HL-60/S4 (cell line): Measurements from ENCODE around the gene CRYBB3.
"Not testable (repeated sequence)": the region's sequence is repeated elsewhere in the genome, so short reads cannot be mapped to it uniquely, and the experiment has no call there.

Source experiments
- in situ Hi-C: fragments of 300-500 bp; cut with MboI; formaldehyde crosslinking; loops from 2 replicates; pipeline ENCODE4 v1.14.3; 2022; ENCODE audit warnings: low sequenced_read_pairs

Gene CRYBB3

GRCh38 chr22:25174888-25175411, 24.7 kb upstream of the CRYBB3 start:
- in situ Hi-C loops = no loop called here

DNA sequence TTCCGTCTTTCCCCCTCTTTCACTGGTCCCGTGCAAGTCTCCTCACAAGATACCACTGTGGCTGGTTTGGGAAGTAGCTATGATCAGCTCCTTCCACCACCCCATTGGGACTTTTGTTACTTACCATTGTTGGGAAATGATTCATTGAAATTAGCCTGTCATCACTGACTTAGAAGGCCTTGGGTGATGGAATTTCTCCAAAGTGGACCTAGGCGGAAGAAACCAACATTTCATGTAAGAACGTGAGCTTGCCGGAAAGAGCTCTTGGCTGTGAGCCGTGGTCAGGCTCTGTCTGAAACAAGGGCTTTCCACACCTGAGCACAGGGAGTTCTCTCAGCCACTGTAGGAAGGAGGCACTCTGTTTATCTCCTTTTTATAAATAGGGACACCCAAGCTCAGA, 23.5 kb upstream of the CRYBB3 start:
- in situ Hi-C loops = no loop called here

- in situ Hi-C loops = no loop called here
These were observed 22.9 kb upstream of the CRYBB3 start for GRCh38 chr22:25176799-25177198.

DNA sequence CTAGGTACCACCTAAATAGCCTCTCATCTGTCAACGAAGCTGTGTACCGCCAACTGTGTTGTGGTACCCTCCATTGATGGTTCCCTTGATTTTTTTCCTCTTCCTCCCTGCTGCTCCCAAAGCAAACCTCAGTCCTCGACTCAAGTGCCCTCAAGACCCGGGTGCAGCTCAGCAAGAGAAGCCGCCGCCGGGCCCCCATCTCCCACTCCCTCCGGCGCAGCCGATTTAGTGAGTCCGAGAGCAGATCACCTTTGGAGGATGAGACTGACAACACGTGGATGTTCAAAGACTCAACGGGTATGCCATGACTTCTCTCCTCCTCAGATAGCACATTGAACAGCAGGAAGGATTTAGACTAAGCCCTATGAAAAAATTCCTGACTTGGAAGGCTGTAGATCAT, 22.4 kb upstream of the CRYBB3 start:
- in situ Hi-C loops = no loop called here

- in situ Hi-C loops = no loop called here
These were observed 21.8 kb upstream of the CRYBB3 start for GRCh38 chr22:25177895-25178294.

DNA sequence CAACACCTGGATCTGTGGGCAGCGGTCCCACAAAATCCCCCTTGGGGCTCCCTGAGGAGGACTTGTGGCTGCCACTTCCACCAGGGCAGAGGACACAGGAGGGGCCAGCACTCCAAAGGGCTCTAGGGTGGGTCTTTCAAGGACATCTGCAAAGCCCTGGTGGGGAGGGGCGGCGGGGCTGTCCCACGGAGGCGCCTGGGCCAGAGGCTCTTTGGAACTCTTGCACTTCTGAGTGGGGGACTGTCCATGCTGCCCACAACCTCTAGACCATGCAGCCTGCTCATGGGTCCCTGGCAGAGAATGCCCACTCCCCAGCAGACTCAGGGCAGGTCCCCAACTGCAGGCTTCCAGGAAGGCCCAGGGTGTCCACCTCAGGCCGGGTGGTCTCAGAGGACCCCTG, 21.3 kb upstream of the CRYBB3 start:
- in situ Hi-C loops = not testable (repeated sequence)

DNA sequence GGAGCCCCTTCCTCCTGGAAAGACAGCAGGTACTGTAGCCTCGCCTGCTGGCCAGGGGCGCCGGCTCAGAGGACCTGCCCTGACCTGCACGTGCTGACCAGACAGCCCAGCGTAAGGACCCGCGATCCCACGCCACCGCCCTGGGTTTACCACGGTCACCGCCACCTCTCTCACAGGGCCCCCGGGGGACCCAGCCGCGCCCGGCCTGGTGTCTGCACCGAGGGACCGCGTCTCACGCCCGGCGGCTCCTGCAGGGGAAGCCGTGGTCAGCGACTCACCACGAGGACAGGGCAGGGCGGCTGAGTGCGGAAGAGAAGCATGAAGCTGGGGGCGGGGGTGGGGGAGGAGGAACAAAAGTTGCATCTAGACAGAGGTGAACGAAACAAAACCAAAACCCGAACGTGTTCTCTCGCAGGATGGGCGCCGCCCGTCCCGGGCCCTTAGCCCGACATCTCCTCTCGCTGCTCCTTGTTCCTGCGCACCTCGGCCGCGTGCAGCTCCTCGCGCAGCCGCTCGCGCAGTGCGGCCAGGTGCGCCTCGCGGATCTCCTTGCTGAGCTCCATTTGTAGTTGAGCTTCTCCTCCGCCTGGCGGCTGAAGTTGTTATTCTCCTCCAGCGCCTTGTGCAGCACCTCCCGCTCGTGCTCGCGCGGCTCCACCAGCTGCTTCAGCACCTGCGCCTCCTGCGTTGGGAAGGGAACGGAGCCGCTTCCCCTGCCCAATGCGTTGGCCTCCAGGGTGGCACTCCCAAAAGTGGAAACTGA, 20.6 kb upstream of the CRYBB3 start:
- in situ Hi-C loops = not testable (repeated sequence)

- in situ Hi-C loops = no loop called here
These were observed 17.2 kb upstream of the CRYBB3 start for GRCh38 chr22:25182131-25183110.

- in situ Hi-C loops = no loop called here
These were observed 15.6 kb upstream of the CRYBB3 start for GRCh38 chr22:25183949-25184619.

DNA sequence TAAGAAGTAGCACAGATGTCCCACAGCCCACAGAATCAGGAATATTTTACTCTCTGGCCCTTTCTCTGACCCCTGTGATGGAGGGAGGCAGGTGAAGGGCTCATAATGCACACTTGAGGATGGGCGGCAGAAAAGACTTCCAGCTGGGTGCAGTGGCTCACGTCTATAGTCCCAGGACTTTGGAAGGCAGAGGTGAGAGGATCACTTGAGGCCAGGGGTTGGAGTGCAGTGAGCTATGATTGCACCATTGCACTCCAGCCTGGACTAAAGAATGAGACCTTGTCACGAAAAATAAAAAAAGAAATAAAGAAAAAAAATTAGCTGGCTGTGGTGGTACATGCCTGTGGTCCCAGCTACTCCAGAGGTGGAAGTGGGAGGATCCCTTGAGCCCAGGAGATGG, 13.5 kb upstream of the CRYBB3 start:
- in situ Hi-C loops = no loop called here

DNA sequence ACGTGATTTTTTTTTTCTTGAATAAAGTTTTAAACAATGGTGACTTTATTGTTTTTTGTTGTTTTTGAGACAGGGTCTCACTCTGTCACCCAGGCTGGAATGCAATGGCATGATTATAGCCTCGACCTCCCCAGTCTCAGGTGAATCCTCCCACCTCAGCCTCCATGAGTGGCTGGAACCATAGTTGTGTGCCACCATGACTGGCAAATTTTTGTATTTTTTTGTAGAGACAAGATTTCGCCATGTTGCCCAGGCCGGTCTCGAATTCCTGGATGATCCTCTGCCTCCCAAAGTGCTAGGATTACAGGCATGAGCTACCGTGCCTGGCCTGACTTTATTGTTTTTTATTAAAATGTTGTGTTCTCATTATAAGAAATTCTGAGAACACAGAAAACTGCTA, 12.2 kb upstream of the CRYBB3 start:
- in situ Hi-C loops = no loop called here

DNA sequence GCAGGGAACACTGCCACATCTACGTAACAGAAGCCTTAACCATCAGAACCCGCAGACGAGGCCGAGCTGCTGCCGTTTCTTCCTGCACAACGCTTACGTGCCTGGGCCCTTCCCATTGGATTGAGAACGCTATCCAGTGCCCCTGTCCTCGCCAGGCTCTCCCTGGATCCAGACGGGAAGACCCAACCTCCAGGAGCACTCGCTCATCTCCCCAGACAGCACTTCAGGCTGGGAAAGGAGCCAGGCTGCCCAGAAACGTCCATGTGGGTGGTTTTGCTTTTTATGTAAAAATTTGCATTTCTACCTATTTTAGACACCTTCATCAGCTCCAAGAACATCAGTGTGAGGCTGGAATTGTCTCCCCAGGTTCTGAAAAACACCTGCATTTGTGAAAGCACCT, 7.3 kb upstream of the CRYBB3 start:
- in situ Hi-C loops = no loop called here

DNA sequence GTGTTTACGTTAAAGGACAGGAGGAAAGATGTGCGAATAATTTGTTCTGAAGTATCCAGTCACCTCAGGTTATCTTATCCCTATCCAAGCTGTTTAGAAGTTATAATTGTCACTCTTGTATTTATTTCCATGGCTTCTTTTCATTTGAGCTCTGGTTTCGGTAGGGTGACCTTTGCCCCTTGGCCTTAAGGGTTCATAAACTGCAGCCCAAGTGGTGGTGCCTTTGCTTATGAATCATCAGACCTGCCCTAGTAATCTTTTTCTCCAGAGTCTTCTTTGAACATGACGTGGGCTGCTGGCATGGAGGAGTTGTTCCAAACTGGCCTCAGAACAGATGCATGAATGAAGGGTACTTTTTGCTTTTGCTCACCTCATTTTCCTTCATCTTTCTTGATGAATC, 6.5 kb upstream of the CRYBB3 start:
- in situ Hi-C loops = no loop called here

DNA sequence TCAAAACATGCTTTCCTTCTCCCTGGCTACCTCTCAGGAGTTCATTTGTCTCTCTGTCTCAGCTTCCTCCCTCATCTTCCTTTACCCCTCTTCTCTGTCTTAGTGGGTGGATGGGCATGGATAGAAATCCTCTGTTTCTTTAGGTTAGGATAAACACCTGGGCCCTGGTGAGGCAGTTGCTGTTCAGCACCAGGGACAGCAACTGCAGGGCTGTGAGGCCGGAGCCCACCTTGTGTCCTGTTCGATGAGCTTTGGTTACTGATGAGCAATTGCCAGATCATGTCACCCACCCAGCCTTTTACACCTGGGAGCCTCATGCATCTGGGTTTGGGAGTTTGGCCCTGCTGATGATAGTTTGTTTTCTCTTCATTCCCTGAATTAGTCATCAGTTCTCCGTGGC, 6.1 kb upstream of the CRYBB3 start:
- in situ Hi-C loops = no loop called here

DNA sequence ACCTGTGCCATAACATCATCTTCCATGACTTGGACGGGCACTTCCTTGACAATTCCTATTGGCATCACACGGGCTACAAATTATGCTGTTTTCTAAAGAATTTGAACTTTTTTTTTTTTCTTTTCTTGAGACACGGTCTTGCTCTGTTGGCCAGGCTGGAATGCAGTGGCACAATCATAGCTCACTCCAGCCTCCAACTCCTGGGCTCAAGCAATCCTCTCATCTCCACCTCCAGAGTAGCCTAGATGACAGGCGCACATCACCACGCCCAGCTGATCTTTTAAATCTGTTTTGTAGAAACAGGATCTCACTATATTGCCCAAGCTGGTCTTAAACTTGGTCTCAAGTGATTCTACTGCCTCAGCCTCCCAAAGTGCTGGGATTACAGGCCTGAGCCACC, 3.3 kb upstream of the CRYBB3 start:
- in situ Hi-C loops = no loop called here

- in situ Hi-C loops = no loop called here
These were observed 2.3 kb upstream of the CRYBB3 start for GRCh38 chr22:25197340-25197739.

DNA sequence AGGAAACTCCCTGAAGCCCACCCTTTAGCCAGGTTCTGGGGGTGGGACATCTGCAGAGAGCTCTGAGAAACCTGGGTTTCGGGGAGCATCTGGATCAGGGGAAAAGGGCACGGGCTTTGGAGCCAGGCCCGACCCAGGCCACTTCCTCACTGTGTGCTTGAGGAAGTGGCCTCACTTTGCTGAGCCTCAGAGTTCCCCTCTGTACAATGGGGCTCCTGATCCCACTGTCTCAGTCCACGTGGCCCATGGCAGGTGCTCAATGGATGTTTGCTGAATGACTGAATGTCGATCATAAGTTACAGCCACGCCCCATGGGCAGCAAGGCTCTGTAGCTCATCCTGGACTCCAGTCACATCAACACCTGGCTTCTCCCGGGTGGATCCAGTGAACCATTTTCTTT, 1.3 kb downstream of the CRYBB3 start:
- in situ Hi-C loops = no loop called here

DNA sequence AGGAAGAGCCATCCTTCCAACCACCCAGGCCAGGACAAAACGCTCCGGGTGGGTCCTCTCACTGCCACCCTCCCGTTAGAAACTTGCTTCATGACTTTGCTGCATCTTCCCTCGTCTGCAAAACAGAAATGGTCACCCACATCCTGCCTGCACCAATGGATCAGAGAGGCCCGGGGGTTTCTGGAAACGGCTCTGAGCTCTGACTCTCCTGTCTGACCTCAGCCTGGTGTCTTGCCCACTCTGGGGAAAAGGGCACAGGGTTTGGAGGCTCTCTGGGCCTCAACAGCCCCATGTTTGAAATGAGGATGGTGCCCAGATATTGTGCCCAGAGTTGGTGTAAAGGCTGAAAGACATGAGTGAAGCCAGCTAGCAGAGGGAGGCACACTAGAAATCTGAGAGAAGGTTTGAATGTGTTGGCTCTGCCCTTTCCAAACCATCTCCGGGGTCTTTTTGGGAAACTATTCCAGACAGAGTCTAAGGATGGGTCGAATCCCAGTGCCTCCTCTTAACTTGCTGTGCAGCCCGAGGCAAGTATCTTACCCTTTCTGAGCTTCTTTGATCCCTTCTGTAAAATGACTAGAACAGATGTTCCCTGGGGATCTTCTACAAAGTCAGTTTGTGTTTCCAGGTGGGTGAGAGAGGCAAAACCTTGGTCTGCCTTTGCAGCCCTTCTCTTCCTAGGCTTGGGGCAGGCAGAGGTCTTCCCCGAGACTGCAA, 2.1 kb downstream of the CRYBB3 start:
- in situ Hi-C loops = no loop called here

DNA sequence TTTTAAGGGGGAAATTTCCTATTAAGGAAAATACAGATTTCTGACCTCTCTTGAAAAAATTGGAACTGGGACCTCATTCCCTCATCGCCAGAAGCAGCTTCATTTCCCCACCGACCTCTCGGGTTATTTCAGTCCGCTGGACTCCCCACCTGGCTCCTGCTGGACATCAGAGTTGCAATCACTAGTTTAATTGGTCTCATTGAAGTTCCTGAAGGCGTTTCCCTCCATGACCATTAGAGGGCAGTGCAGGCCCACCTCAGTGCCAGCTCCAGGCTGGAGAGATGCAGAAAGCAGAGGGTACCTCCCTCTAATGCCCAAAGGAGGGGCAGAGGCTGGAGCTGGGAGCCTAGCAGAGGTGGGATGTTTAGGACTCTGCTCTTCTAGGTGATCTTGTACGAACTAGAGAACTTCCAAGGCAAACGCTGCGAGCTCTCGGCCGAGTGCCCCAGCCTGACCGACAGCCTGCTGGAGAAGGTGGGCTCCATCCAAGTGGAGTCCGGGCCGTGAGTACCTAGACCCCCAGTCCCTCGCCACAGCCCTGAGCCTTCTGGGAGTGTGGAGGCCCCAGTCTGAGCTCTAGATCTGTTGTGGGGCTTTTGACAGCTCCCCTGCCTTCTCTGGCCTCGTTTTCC, 2.7 kb downstream of the CRYBB3 start:
- in situ Hi-C loops = no loop called here

DNA sequence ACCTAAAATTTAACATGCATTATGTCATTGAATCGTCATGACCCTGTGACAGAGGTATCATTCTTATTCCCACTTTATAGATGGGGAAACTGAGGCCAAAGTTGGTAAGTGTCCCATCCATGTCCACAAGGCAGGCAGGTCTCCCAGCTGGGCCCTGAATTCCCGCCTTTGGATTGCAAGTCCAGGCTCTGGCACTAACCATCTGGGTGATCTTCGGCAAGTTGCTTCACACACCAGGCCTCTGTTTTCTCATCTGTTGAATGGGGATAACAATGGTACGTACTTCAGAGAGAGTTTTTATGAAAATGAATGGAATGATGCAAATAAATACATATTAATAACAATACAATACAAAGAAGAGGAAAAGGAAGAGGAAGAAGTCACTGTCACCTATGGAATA, 3.4 kb downstream of the CRYBB3 start:
- in situ Hi-C loops = no loop called here
